Measurements from ENCODE around the gene SLC26A8. TPM values are rescaled to one million over a fixed set of nuclear protein-coding genes. Genes with fewer than 3 reads are reported as not detected.

The SLC26A8 gene
- total and polyA plus RNA-seq, 2 experiments from 2014 or later = 0.89 to 2.9 TPM

DNA sequence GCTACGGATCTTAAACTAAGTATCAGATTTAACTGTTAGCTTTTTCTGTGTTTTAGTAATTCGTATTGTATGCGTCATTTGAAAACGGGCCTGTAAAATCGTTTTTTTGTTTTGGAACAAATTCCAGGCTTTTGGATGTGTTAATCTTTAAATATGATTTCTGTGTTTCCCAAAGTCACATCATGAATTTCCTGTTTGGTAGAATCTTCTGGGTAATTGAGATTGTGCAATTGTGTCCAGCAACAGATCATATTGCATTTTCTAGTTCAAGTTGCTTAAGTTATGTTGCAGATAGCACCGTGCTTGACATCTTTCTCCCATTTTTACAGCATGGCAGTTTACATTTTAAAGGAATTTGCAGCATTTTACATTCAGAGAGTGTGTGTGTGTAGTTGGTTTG lies 5.0 kb upstream of the SLC26A8 start:
- no peak for ATAC-seq
- no peak overlapping the region for H3K27ac ChIP-seq (ENCODE audit: low read depth)

More for the DNA sequence above, 5.0 kb upstream of the SLC26A8 start:
- peaks cover 62% of the 10 kb centered on the region for H3K79me2 ChIP-seq (replicated peaks; ENCODE audit: insufficient read depth)
- Mint-ChIP-seq H3K4me1 (peaks cover 48% of the 10 kb centered on the region), H3K36me3 (ENCODE audit: low read depth) (no peaks in the 10 kb centered on the region), H3K9me3 (no peaks in the 10 kb centered on the region), H3K27me3 (ENCODE audit: insufficient read depth, low read depth, poor library complexity) (peaks cover 7% of the 10 kb centered on the region), H3K27ac (no peak overlapping the region), H3K4me3 (peak overlapping the region; percentile 94)
- peak overlapping the region; percentile 83 for H3K4me2 ChIP-seq
- no peak overlapping the region for H2AFZ ChIP-seq
- peaks cover 36% of the 10 kb centered on the region for H3K4me1 ChIP-seq (ENCODE audit: insufficient read depth)
- H3K36me3 ChIP-seq (ENCODE audit: insufficient read depth) = no peaks in the 10 kb centered on the region
- peak overlapping the region; percentile 86 for H3K4me3 ChIP-seq
- TF ChIP-seq, protein P1, sequence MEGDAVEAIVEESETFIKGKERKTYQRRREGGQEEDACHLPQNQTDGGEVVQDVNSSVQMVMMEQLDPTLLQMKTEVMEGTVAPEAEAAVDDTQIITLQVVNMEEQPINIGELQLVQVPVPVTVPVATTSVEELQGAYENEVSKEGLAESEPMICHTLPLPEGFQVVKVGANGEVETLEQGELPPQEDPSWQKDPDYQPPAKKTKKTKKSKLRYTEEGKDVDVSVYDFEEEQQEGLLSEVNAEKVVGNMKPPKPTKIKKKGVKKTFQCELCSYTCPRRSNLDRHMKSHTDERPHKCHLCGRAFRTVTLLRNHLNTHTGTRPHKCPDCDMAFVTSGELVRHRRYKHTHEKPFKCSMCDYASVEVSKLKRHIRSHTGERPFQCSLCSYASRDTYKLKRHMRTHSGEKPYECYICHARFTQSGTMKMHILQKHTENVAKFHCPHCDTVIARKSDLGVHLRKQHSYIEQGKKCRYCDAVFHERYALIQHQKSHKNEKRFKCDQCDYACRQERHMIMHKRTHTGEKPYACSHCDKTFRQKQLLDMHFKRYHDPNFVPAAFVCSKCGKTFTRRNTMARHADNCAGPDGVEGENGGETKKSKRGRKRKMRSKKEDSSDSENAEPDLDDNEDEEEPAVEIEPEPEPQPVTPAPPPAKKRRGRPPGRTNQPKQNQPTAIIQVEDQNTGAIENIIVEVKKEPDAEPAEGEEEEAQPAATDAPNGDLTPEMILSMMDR (conservative IDR thresholded peaks at IDR 0.05; ENCODE audit: low read depth in 2 of 2) = no peak
- TF ChIP-seq, protein P2, sequence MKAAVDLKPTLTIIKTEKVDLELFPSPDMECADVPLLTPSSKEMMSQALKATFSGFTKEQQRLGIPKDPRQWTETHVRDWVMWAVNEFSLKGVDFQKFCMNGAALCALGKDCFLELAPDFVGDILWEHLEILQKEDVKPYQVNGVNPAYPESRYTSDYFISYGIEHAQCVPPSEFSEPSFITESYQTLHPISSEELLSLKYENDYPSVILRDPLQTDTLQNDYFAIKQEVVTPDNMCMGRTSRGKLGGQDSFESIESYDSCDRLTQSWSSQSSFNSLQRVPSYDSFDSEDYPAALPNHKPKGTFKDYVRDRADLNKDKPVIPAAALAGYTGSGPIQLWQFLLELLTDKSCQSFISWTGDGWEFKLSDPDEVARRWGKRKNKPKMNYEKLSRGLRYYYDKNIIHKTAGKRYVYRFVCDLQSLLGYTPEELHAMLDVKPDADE (IDR thresholded peaks at IDR 0.05) = no peak
- TF ChIP-seq EZH2 (IDR thresholded peaks at IDR 0.05; ENCODE audit: low read depth, unreplicated experiment) (no peak), EZH2phosphoT487 (IDR thresholded peaks at IDR 0.05; ENCODE audit: unreplicated experiment) (no peak), CREB1 (CRISPR knock-in tag; IDR thresholded peaks at IDR 0.05; ENCODE audit: low read depth) (no peak)
- TF ChIP-seq, protein P3, sequence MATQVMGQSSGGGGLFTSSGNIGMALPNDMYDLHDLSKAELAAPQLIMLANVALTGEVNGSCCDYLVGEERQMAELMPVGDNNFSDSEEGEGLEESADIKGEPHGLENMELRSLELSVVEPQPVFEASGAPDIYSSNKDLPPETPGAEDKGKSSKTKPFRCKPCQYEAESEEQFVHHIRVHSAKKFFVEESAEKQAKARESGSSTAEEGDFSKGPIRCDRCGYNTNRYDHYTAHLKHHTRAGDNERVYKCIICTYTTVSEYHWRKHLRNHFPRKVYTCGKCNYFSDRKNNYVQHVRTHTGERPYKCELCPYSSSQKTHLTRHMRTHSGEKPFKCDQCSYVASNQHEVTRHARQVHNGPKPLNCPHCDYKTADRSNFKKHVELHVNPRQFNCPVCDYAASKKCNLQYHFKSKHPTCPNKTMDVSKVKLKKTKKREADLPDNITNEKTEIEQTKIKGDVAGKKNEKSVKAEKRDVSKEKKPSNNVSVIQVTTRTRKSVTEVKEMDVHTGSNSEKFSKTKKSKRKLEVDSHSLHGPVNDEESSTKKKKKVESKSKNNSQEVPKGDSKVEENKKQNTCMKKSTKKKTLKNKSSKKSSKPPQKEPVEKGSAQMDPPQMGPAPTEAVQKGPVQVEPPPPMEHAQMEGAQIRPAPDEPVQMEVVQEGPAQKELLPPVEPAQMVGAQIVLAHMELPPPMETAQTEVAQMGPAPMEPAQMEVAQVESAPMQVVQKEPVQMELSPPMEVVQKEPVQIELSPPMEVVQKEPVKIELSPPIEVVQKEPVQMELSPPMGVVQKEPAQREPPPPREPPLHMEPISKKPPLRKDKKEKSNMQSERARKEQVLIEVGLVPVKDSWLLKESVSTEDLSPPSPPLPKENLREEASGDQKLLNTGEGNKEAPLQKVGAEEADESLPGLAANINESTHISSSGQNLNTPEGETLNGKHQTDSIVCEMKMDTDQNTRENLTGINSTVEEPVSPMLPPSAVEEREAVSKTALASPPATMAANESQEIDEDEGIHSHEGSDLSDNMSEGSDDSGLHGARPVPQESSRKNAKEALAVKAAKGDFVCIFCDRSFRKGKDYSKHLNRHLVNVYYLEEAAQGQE (IDR thresholded peaks at IDR 0.05; ENCODE audit: unreplicated experiment) = no peak
- TF ChIP-seq, protein P4, sequence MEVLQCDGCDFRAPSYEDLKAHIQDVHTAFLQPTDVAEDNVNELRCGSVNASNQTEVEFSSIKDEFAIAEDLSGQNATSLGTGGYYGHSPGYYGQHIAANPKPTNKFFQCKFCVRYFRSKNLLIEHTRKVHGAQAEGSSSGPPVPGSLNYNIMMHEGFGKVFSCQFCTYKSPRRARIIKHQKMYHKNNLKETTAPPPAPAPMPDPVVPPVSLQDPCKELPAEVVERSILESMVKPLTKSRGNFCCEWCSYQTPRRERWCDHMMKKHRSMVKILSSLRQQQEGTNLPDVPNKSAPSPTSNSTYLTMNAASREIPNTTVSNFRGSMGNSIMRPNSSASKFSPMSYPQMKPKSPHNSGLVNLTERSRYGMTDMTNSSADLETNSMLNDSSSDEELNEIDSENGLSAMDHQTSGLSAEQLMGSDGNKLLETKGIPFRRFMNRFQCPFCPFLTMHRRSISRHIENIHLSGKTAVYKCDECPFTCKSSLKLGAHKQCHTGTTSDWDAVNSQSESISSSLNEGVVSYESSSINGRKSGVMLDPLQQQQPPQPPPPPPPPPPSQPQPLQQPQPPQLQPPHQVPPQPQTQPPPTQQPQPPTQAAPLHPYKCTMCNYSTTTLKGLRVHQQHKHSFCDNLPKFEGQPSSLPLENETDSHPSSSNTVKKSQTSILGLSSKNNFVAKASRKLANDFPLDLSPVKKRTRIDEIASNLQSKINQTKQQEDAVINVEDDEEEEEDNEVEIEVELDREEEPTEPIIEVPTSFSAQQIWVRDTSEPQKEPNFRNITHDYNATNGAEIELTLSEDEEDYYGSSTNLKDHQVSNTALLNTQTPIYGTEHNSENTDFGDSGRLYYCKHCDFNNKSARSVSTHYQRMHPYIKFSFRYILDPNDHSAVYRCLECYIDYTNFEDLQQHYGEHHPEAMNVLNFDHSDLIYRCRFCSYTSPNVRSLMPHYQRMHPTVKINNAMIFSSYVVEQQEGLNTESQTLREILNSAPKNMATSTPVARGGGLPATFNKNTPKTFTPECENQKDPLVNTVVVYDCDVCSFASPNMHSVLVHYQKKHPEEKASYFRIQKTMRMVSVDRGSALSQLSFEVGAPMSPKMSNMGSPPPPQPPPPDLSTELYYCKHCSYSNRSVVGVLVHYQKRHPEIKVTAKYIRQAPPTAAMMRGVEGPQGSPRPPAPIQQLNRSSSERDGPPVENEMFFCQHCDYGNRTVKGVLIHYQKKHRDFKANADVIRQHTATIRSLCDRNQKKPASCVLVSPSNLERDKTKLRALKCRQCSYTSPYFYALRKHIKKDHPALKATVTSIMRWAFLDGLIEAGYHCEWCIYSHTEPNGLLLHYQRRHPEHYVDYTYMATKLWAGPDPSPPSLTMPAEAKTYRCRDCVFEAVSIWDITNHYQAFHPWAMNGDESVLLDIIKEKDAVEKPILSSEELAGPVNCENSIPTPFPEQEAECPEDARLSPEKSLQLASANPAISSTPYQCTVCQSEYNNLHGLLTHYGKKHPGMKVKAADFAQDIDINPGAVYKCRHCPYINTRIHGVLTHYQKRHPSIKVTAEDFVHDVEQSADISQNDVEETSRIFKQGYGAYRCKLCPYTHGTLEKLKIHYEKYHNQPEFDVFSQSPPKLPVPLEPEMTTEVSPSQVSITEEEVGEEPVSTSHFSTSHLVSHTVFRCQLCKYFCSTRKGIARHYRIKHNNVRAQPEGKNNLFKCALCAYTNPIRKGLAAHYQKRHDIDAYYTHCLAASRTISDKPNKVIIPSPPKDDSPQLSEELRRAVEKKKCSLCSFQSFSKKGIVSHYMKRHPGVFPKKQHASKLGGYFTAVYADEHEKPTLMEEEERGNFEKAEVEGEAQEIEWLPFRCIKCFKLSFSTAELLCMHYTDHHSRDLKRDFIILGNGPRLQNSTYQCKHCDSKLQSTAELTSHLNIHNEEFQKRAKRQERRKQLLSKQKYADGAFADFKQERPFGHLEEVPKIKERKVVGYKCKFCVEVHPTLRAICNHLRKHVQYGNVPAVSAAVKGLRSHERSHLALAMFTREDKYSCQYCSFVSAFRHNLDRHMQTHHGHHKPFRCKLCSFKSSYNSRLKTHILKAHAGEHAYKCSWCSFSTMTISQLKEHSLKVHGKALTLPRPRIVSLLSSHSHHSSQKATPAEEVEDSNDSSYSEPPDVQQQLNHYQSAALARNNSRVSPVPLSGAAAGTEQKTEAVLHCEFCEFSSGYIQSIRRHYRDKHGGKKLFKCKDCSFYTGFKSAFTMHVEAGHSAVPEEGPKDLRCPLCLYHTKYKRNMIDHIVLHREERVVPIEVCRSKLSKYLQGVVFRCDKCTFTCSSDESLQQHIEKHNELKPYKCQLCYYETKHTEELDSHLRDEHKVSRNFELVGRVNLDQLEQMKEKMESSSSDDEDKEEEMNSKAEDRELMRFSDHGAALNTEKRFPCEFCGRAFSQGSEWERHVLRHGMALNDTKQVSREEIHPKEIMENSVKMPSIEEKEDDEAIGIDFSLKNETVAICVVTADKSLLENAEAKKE (CRISPR knock-in tag; IDR thresholded peaks at IDR 0.05) = no peak
- peaks cover 6% of the 10 kb centered on the region; the same call in 1 of the 2 replicates for H3F3A ChIP-seq (replicated peaks; ENCODE audit: low read depth)
- peaks cover 4% of the 10 kb centered on the region; the same call in 1 of the 2 replicates for H3K27me3 ChIP-seq (ENCODE audit: insufficient read depth)
- peaks cover 10% of the 10 kb centered on the region for H4K20me1 ChIP-seq (replicated peaks; ENCODE audit: insufficient read depth)
- DNase-seq (ENCODE audit: low spot score) = no peak
- no peaks in the 10 kb centered on the region for H3K9me2 ChIP-seq (ENCODE audit: insufficient read depth)

All from GM23338 (cell line).